Uterus (tissue), 4 donors: ENCODE results near the gene DNMT3A. TPM values are rescaled to one million over a fixed set of nuclear protein-coding genes. Genes with fewer than 3 reads are reported as not detected.

ENCODE experiments used
- DNase-seq, 2 donors: peaks; one replicate each; pipeline ENCODE4 v3.0.0-alpha.2; 2019 to 2020
- H3K27ac ChIP-seq, 2 donors: fragments of 200-600 bp; sonication (generic); 1 replicate in 1 of 2; 2 replicates in 1 of 2; pipeline ENCODE4 v1.5.1; 2016 to 2018
- H3K27me3 ChIP-seq, 2 donors: fragments of 200-600 bp; sonication (generic); one replicate each; pipeline ENCODE4 v1.5.1; 2018 to 2019; ENCODE audit warnings: control low read depth in 1 of 2
- H3K36me3 ChIP-seq, 2 donors: fragments of 200-600 bp; sonication (generic); one replicate each; pipeline ENCODE4 v1.5.1; 2019; ENCODE audit warnings: control low read depth in 1 of 2
- H3K4me1 ChIP-seq, 2 donors: fragments of 200-600 bp; sonication (generic); one replicate each; pipeline ENCODE4 v1.5.1; 2018 to 2019; ENCODE audit warnings: control low read depth in 1 of 2
- H3K4me3 ChIP-seq, 2 donors: fragments of 200-600 bp; sonication (generic); 1 replicate in 1 of 2; 2 replicates in 1 of 2; pipeline ENCODE4 v1.5.1; 2018 to 2019; ENCODE audit warnings: mild to moderate bottlenecking in 1 of 2
- H3K9me3 ChIP-seq, 2 donors: fragments of 200-600 bp; sonication (generic); one replicate each; pipeline ENCODE4 v1.5.1; 2019; ENCODE audit warnings: control low read depth in 1 of 2
- POLR2A ChIP-seq, 2 donors: fragments of 450-650 bp; IDR thresholded peaks; one replicate each; pipeline ENCODE4 v1.6.1; 2016; ENCODE audit warnings: antibody characterized with exemption in 2 of 2, mild to moderate bottlenecking in 1 of 2, moderate library complexity in 1 of 2
- intact Hi-C: fragments of 100-400 bp; cut with DNase I; formaldehyde crosslinking; loops from one replicate; pipeline ENCODE4 v1.15.1; 2023; ENCODE audit warnings: low total_unique reads
- total RNA-seq, 4 donors: library from RNA; depleted of rRNA in 3 of 4; stranded (reverse); fragments of >200 nt in 3 of 4; gene quantifications; one replicate each; pipeline versions ENCODE4 v1.1.0 to v1.2.4, GENCODE V29; 2014 to 2023
- TF ChIP-seq, protein P1 (sequence below), 4 experiments: fragments of 200-600 bp in 2 of 4; fragments of 450-650 bp in 2 of 4; sonication (generic) in 2 of 4; IDR thresholded peaks; one replicate each; pipeline ENCODE4 v1.5.1; 2016 to 2019; ENCODE audit warnings: antibody characterized with exemption in 4 of 4, mild to moderate bottlenecking in 2 of 4, moderate library complexity in 1 of 4
- donor health status: DM: yes; HTN: yes; CAD: no.

DNMT3A gene
- total RNA-seq, 4 donors from 2014 or later, result 2.3 to 95.8 (median 29.9) TPM

DNA sequence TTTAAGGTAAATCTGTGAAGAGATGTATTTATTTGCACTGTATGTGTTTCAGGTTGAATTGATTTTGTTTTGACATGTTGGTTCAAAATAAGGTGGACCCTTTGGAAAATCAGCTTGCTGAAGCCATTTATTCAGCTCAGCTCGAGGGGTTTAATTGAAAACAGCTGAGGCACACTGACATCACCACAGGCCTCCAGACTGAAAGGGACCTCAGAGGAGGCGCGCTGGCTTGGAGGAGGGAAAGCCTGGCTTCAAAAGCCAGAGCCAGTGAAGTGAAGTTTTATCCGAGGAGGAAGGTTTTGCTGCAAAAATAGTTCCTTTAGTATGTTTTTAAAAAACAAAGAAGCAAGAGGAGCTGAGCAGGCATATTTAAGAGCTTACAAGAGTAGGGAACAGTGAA lies 26.9 kb upstream of the DNMT3A start:
- Histone ChIP-seq H3K4me1 (no peaks in the 10 kb centered on the region), H3K9me3 (no peaks in the 10 kb centered on the region), H3K27ac (no peak overlapping the region), H3K4me3 (no peak overlapping the region), H3K36me3 (no peaks in the 10 kb centered on the region), H3K27me3 (no peaks in the 10 kb centered on the region)
- intact Hi-C loops, result no loop called here
- DNase-seq, result no peak
- TF ChIP-seq, protein P1, sequence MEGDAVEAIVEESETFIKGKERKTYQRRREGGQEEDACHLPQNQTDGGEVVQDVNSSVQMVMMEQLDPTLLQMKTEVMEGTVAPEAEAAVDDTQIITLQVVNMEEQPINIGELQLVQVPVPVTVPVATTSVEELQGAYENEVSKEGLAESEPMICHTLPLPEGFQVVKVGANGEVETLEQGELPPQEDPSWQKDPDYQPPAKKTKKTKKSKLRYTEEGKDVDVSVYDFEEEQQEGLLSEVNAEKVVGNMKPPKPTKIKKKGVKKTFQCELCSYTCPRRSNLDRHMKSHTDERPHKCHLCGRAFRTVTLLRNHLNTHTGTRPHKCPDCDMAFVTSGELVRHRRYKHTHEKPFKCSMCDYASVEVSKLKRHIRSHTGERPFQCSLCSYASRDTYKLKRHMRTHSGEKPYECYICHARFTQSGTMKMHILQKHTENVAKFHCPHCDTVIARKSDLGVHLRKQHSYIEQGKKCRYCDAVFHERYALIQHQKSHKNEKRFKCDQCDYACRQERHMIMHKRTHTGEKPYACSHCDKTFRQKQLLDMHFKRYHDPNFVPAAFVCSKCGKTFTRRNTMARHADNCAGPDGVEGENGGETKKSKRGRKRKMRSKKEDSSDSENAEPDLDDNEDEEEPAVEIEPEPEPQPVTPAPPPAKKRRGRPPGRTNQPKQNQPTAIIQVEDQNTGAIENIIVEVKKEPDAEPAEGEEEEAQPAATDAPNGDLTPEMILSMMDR (IDR thresholded peaks at IDR 0.05), result no peak
- TF ChIP-seq POLR2A (IDR thresholded peaks at IDR 0.05), result no peak

DNA sequence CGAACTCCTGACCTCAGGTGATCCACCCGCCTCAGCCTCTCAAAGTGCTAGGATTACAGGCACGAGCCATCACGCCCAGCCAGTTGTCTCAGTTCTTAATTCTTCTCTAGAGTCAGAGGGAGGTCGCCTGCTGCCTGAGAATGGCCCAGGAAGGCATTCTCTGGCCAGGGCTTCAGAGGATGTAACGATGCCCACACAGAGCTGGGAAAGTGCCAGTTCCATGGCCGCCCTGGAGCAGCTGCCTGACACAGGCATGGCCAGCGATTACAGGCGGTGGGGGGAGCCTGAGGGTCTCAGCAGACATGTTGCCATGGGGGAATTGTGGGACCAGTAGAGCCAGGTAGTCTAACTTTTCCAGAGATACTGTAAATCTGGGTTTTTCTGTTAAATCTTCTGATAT lies 25.6 kb upstream of the DNMT3A start:
- intact Hi-C loops, result no loop called here

DNA sequence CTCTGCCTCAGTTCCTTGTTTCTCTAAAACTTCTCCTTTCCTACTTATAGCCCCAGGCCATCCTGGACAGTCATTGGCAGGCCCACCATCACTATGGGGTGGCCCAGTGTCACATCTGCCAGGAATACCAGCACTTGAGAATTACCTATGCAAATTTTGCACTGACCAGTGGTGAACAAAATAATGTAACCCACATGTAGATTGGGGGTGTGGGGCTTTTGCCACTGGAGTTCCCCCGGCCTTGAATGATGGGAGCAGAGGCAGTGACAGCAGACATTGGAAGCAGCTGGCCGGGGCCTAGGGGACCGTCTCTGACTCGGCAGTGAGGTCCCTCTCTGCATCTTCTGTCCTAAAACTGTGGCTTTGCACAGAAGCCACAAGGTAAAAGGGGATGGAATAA lies 24.9 kb upstream of the DNMT3A start:
- no peak overlapping the region for H3K4me3 ChIP-seq
- H3K9me3 ChIP-seq, result no peaks in the 10 kb centered on the region
- H3K4me1 ChIP-seq, result no peaks in the 10 kb centered on the region
- no peaks in the 10 kb centered on the region for H3K27me3 ChIP-seq
- H3K27ac ChIP-seq, result no peak overlapping the region
- TF ChIP-seq, protein P1 (IDR thresholded peaks at IDR 0.05), result no peak
- TF ChIP-seq POLR2A (IDR thresholded peaks at IDR 0.05), result no peak
- no peaks in the 10 kb centered on the region for H3K36me3 ChIP-seq
- no peak for DNase-seq
- intact Hi-C loops, result no loop called here

More for the DNA sequence above, 25.6 kb upstream of the DNMT3A start:
- Histone ChIP-seq H3K36me3 (no peaks in the 10 kb centered on the region), H3K27ac (no peak overlapping the region), H3K9me3 (no peaks in the 10 kb centered on the region), H3K27me3 (no peaks in the 10 kb centered on the region), H3K4me1 (no peaks in the 10 kb centered on the region), H3K4me3 (no peak overlapping the region)
- DNase-seq, result no peak
- TF ChIP-seq POLR2A (IDR thresholded peaks at IDR 0.05), result no peak
- TF ChIP-seq, protein P1 (IDR thresholded peaks at IDR 0.05), result no peak

DNA sequence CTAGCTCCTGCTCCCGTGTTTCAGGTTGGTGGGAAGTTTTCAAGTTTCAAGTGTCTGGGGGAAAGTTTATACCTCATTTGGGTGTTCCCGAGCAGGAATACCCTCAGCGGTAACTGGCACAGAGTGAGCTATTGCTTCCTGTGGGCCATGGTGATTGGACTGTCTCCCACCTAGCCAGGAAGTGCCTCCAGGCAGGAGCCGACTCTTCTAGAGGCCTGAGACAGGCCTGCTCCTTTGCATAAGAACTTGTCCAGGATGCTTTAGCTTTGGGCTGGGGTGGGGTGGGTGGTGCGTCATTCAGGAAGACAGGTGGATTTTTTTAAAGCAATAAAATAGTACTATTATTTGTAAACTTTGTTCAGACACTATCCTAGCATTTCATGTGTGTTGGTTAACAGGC lies 23.5 kb upstream of the DNMT3A start:
- Histone ChIP-seq H3K36me3 (no peaks in the 10 kb centered on the region), H3K4me1 (no peaks in the 10 kb centered on the region), H3K27me3 (no peaks in the 10 kb centered on the region), H3K4me3 (no peak overlapping the region), H3K27ac (no peak overlapping the region), H3K9me3 (no peaks in the 10 kb centered on the region)
- intact Hi-C loops, result no loop called here
- TF ChIP-seq, protein P1 (IDR thresholded peaks at IDR 0.05), result no peak
- no peak for TF ChIP-seq POLR2A (IDR thresholded peaks at IDR 0.05)
- no peak for DNase-seq

DNA sequence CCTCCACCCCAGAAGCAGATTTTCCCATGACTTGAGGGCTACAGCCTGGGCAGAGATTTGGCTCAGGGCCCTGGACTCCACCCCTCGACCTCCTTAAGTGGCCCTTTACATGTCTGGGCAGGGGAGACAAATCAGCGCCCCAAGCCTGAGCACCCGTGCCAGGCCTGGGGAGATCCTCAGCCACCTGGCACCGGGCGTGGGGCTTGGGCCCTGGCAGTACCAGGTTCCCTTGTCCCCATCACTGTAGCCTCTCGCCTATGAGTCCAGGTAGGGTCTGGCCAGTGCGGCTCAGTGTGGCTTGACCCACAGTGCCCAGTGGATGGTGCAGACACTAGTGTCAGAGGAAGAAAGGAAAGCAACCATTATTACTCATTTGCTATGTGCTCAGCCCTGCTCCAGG lies 22.0 kb upstream of the DNMT3A start:
- no peak for DNase-seq
- no peaks in the 10 kb centered on the region for H3K36me3 ChIP-seq
- no peaks in the 10 kb centered on the region for H3K9me3 ChIP-seq
- H3K4me1 ChIP-seq, result no peaks in the 10 kb centered on the region
- no peak overlapping the region for H3K4me3 ChIP-seq
- H3K27me3 ChIP-seq, result no peaks in the 10 kb centered on the region
- TF ChIP-seq POLR2A (IDR thresholded peaks at IDR 0.05), result no peak
- TF ChIP-seq, protein P1 (IDR thresholded peaks at IDR 0.05), result no peak
- no peak overlapping the region for H3K27ac ChIP-seq
- intact Hi-C loops, result no loop called here
